GM21786 (cell line): ENCODE measurements around the gene MARS1.
"Not testable (repeated sequence)": the region's sequence is repeated elsewhere in the genome, so short reads cannot be mapped to it uniquely, and the experiment has no call there.

ENCODE experiments used
- ATAC-seq: cut with Tn5 transposase; IDR thresholded peaks from one replicate; pipeline ENCODE4 v1.9.1; 2021; ENCODE audit not compliant: unreplicated experiment

MARS1 gene

DNA sequence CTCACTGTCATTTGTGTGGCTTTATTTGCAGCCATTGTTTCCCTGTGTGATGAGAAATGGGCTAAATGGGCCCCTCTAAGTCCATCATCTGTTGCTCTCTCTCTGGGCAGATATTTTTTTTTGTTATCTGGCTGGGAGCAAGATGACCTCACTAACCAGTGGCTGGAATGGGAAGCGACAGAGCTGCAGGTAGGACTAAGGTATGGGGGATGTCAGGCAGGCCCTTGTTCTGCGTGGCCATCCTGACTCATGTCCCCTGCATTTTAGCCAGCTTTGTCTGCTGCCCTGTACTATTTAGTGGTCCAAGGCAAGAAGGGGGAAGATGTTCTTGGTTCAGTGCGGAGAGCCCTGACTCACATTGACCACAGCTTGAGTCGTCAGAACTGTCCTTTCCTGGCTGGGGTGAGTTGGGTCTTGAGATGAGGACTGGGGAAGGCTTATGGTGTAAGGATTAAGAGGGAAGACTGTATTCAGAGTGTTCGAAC is 1.3 kb downstream of the MARS1 start:
- ATAC-seq = no peak

DNA sequence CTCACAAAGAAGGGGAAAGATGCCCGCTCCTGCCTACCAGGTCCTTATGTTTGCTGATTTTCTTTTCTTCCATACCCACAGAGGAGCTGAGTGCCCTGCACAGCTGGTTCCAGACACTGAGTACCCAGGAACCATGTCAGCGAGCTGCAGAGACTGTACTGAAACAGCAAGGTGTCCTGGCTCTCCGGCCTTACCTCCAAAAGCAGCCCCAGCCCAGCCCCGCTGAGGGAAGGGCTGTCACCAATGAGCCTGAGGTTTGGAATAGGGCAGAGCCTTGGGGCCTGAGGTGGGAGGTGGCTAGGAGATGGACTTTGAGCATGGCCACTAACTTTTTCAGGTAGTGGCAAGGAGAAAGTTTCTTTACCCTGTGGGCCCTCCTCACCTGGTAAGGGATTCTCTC is 2.3 kb downstream of the MARS1 start:
- ATAC-seq = no peak

DNA sequence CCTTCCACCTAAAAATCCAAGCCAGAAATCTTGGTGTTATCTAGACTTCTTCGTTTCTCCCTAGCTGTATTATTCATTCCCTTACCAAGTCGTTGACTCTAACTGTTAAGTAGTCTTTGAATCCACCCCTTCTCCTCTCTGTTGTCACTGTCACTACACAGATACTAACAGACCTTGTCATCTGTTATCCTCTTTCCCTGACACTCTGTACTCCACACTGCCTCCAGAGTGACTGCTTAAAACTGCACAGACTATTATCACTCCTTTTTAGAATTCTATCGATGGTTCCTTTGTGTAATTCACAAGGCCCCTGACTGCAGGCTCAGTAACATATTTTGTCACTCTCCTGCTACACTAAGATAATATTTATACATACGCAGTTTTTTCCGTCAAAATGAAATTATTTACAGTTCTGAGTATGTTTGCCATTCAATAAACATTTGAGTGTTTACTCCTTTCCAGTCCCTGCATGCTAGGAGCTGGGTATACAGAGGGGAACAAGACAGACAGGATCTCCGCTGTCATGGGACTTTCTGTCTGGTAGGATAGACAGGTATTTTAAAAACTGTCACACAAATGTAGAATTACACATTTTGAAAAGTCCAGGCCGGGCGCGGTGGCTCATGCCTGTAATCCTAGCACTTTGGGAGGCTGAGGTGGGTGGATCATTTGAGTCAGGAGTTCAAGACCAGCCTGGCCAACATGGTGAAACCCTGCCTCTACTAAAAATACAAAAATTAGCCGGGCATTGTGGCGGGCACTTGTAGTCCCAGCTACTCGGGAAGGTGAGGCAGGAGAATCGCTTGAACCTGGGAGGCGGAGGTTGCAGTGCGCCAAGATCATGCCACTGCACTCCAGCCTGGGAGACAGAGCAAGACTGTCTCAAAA is 3.8 kb downstream of the MARS1 start:
- ATAC-seq = no peak

DNA sequence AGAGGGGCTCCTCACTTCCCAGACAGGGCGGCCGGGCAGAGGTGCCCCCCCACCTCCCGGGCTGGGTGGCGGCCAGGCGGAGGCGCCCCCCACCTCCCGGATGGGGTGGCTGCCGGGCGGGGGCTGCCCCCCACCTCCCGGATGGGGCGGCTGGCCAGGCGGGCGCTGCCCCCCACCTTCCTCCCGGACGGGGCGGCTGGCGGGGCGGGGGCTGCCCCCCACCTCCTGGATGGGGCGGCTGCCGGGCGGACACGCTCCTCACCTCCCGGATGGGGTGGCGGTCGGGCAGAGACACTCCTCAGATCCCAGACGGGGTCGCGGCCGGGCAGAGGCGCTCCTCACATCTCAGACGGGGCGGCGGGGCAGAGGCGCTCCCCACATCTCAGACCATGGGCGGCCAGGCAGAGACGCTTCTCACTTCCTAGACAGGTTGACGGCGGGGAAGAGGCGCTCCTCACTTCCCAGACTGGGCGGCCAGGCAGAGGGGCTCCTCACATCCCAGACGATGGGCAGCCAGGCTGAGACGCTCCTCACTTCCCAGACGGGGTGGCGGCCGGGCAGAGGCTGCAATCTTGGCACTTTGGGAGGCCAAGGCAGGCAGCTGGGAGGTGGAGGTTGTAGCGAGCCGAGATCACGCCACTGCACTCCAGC is 7.3 kb downstream of the MARS1 start:
- ATAC-seq = not testable (repeated sequence)

DNA sequence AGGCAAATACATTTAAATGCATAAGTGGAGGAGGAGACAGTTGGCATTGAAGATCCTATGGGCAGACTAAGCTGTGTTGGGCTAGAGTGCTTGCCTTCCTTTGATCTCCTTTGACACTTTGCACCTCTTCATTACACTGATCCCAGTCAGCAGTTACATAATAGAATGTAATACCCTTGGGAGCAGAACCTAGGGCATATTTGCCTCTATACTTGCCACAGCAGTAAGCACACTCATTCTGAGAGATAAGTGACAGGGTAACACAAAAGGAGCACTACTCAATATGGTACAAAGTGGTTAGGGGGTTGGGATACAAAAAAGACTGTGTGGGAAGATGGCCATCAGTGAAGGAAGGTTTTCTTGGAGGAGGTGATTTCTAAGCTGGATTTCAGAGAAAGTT is 9.0 kb downstream of the MARS1 start:
- no peak for ATAC-seq

DNA sequence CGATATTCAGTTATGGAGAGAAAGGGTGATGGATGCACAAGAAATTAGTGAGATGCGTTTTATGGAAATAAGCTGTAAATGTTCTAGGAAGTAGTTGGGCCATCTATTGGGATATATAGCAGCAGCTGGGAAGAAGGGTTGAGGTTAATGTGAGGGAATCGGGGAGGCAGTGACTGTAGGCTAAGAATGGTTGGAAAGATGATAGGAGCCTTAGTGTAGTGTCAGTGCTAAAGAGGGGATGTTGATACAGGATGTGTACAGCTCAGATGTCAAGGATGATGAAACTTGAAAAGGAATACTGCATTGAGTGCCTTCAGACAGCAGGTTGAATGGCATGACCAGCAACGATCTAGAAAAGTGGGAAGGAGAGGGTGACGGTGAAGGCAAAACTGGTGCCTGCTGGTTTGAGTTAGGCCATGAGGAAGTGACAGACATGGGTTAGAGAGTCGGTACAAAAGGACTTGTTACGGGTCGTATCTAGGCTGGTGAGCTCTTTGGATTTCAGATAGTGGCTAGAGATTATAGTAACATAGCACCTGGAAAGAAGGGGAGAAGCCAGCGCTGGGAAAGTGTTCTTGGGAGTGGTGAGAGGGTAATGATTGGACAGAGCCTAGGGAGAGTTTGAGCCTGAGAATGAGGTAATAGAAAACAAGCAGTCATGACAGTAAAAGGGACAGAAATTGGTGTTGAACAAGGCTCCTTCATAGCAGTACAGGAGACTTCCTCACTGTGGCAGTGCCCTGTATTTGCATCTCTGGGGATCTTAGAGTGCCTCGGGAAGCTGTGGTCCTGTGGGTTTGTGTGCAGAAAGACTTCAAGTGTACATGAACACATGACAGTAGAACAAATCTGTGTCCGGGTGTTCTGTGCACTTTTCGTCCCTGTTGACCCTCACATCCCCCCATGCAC is 9.6 kb downstream of the MARS1 start:
- ATAC-seq = no peak

DNA sequence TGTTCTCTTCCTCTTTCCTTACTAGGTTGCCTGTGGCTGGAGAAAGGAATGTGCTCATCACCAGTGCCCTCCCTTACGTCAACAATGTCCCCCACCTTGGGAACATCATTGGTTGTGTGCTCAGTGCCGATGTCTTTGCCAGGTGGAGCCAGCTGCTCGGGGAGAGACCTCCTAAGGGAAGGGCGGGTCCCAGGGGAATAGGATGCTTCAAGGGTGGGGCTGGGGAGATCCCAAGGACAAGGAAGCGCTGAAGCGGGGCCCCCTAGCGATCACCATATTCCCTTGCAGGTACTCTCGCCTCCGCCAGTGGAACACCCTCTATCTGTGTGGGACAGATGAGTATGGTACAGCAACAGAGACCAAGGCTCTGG is 10.2 kb downstream of the MARS1 start:
- no peak for ATAC-seq

DNA sequence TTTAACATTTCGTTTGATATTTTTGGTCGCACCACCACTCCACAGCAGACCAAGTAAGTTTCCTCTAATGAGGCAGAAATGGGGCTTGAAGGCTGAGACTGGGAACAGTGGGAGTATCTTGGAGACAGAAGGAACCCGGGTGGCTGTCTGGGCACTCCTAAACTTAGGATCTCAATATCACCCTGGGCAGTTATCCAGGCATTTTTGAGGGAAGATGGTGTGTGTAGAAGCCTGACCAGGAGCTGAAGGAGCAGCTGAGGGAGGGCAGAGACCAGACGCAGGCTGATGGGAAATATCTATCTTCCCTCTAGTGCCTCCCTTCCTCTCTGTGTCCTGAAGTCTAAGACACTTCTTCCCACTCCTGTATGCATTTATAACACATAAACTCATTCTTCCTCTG is 10.7 kb downstream of the MARS1 start:
- no peak for ATAC-seq

DNA sequence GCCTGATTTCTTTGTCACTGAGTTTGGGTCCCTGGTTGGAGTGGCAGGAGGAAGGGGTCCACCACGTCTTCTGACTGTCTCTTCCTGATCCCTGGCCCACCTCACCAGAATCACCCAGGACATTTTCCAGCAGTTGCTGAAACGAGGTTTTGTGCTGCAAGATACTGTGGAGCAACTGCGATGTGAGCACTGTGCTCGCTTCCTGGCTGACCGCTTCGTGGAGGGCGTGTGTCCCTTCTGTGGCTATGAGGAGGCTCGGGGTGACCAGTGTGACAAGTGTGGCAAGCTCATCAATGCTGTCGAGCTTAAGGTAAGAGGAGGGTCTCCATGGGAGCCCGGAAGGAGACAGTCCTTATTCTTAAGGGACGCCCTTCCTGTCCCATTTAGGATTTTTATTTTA is 12.3 kb downstream of the MARS1 start:
- ATAC-seq = no peak

DNA sequence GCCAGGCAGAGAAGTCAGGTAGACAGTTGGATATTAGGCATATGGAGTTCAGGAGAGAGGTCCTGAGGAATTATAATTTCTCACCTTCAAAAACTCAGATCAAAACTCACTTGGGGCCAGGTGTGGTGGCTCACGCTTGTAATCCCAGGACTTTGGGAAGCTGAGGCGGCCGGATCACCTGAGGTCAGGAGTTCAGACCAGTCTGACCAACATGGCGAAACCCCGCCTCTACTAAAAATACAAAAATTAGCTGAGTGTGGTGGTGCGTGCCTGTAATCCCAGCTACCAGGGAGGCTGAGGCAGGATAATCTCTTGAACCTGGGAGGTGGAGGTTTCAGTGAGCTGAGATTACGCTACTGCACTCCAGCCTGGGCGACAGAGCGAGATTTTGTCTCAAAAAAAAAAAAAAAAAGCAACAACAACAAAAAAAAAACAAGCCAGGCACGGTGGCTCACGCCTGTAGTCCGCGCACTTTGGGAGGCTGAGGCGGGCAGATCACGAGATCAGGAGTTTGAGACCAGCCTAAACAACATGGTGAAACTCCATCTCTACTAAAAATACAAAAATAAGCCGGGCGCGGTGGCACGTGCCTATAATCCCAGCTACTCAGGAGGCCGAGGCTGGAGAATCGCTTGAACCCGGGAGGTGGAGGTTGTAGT is 14.6 kb downstream of the MARS1 start:
- ATAC-seq = not testable (repeated sequence)

DNA sequence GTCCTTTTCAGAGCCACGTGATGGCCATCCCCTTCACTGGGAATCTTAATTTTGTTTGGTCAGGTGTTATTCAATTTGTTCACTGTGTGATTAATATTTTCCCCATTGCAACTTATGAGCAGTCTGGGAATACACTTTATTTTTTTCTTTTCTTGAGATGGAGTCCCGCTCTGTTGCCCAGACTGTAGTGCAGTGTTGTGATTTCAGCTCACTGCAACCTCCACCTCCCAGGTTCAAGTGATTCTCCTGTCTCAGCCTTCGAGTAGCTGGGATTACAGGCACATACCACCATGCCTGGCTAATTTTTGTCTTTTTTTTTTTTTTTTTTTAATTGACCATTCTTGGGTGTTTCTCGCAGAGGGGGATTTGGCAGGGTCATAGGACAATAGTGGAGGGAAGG is 18.7 kb downstream of the MARS1 start:
- not testable (repeated sequence) for ATAC-seq

DNA sequence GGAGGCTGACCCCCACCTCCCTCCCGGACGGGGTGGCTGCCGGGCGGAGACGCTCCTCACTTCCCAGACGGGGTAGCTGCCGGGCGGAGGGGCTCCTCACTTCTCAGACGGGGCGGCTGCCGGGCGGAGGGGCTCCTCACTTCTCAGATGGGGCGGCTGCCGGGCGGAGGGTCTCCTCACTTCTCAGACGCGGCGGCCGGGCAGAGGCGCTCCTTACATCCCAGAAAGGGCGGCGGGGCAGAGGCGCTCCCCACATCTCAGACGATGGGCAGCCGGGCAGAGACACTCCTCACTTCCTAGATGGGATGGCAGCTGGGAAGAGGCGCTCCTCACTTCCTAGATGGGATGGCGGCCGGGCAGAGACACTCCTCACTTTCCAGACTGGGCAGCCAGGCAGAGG is 19.9 kb downstream of the MARS1 start:
- not testable (repeated sequence) for ATAC-seq

DNA sequence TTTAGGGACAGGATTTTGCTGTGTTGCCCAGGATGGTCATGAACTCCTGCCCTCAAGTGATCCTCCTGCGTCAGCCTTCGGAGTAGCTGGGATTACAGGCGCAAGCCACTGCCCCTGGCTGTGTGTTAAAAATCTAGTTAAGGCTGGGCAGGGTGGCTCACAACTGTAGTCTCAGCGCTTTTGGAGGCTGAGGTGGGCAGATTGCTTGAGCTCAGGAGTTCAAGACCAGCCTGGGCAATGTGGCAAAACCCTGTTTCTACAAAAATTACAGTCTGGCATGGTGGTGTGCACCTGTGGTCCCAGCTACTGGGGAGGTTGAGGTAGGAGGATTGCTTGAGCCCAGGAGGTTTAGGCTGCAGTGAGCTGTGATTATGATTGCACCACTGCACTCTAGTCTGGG is 23.3 kb downstream of the MARS1 start:
- no peak for ATAC-seq

DNA sequence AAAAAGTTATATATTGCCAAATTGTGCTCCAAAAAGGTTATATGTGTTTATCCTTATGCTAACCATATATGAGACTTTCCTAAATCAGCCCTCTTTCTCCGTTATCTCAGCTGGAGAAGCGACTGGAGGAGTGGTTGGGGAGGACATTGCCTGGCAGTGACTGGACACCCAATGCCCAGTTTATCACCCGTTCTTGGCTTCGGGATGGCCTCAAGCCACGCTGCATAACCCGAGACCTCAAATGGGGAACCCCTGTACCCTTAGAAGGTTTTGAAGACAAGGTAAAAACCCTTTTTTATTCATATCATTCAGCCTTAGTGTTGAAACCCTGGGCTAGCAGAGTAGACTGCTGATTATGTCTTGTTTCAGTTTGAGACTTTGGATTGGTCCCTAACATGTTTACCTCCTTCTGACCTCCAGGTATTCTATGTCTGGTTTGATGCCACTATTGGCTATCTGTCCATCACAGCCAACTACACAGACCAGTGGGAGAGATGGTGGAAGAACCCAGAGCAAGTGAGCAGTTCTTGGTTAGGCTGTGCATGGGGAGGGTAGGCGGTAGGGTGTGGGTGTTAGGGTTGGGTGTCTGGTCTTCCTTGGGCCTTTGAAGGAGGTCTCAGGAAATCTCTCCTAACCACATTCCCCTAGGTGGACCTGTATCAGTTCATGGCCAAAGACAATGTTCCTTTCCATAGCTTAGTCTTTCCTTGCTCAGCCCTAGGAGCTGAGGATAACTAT is 23.9 kb downstream of the MARS1 start:
- no peak for ATAC-seq

DNA sequence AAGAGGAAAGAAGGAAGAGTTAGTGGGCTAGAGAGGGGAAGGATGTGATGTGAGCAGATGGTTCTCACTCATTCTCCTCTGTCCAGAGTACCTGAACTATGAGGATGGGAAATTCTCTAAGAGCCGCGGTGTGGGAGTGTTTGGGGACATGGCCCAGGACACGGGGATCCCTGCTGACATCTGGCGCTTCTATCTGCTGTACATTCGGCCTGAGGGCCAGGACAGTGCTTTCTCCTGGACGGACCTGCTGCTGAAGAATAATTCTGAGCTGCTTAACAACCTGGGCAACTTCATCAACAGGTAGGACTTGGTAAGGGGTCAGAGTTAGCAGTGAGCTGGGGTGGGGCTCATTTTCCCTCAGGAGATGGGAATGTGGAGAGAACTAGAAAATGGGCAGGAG is 24.8 kb downstream of the MARS1 start:
- ATAC-seq = no peak

DNA sequence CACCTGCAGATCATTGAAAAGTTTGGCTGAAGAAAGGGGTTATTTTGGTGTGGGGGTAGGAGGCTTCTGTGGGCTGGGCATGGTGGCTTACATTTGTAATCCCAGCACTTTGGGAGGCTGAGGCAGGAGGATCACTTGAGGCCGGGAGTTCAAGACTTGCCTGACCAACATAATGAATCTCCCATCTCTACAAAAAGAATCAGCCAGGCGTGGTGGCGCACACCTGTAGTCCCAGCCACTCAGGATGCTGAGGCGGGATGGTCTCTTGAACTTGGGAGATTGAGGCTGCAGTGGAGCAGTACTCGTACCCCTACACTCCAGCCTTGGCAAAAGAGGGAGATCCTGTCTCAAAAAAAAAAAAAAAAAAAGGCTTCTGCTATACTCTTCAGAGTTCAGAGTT is 25.4 kb downstream of the MARS1 start:
- ATAC-seq = no peak

DNA sequence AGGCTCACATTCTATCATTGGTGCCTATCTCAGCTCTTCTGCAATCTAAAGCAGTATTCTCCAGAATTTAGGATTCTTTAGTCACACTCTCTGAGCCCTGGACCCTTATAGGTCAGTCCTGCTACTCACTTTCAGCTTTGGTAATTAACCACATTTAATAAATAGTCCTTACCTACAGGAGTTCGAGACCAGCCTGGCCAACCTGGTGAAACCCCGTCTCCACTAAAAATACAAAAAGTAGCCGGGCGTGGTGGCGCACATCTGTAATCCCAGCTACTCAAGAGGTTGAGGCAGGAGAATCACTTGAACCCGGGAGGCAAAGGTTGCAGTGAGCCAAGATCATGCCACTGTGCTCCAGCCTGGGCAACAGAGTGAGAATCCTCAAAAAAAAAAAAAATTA is 25.8 kb downstream of the MARS1 start:
- not testable (repeated sequence) for ATAC-seq

DNA sequence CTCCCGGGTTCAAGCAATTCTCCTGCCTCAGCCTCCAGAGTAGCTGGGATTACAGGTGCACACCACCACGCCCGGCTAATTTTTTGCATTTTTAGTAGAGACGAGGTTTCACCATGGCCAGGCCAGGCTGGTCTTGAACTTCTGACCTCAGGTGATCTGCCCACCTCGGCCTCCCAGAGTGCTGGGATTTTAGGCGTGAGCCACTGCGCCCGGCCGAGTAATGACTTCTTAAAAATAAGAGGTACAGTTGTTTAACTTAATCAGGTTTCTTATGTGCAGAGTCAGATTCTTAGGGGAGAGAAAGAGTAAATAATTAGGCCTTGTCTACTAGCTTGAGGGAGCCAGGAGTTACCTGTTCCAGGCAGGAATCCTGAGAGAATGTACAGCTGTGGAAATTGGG is 26.4 kb downstream of the MARS1 start:
- ATAC-seq = not testable (repeated sequence)

DNA sequence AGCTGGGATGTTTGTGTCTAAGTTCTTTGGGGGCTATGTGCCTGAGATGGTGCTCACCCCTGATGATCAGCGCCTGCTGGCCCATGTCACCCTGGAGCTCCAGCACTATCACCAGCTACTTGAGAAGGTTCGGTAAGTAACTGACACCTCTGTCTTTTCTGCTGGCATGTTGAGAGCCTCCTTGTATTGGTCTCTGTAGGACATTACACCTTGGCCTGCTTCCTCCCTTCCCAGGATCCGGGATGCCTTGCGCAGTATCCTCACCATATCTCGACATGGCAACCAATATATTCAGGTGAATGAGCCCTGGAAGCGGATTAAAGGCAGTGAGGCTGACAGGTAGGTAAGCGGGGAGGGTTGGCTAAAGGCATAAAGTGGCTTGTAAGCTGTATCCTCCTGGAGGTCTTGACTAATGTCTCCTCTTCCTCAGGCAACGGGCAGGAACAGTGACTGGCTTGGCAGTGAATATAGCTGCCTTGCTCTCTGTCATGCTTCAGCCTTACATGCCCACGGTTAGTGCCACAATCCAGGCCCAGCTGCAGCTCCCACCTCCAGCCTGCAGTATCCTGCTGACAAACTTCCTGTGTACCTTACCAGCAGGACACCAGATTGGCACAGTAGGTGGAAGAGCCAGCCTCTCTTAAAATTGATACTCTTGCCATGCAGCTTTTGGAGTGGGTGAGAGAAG is 27.0 kb downstream of the MARS1 start:
- ATAC-seq = no peak
